Calu3 (cell line): ENCODE results near the gene DDX54. TPM values are rescaled to one million over a fixed set of nuclear protein-coding genes. Genes with fewer than 3 reads are reported as not detected.

ENCODE experiments used
- BruUV-seq: library from RNA; stranded (reverse); fragments of 400-500 nt; replicated peaks from 2 replicates; lab custom pipeline; 2021; lab: Mats Ljungman, UMichigan
- CTCF ChIA-PET: fragments of 300-600 bp; sonication (Branson Sonifier 250); formaldehyde crosslinking; loops from one replicate; lab custom pipeline; 2022; ENCODE audit warnings: antibody characterized with exemption; lab: Charles Lee
- DNase-seq: peaks from one replicate; pipeline ENCODE4 v3.0.0; 2022
- H3K27ac Mint-ChIP-seq: one replicate; pipeline ENCODE4 v1.8.0; 2022; ENCODE audit warnings: mixed read lengths; ENCODE audit not compliant: unreplicated experiment
- H3K27me3 Mint-ChIP-seq: one replicate; pipeline ENCODE4 v1.8.0; 2022; ENCODE audit warnings: mixed read lengths; ENCODE audit not compliant: unreplicated experiment
- H3K36me3 Mint-ChIP-seq: one replicate; pipeline ENCODE4 v1.8.0; 2022; ENCODE audit warnings: mild to moderate bottlenecking, moderate library complexity, mixed read lengths; ENCODE audit not compliant: insufficient read depth, unreplicated experiment
- H3K4me1 Mint-ChIP-seq: one replicate; pipeline ENCODE4 v1.8.0; 2022; ENCODE audit warnings: mild to moderate bottlenecking, low read depth, mixed read lengths; ENCODE audit not compliant: unreplicated experiment
- H3K4me3 Mint-ChIP-seq: one replicate; pipeline ENCODE4 v1.8.0; 2022; ENCODE audit warnings: mild to moderate bottlenecking, low read depth, moderate library complexity, mixed read lengths; ENCODE audit not compliant: unreplicated experiment
- H3K9me3 Mint-ChIP-seq: one replicate; pipeline ENCODE4 v1.8.0; 2022; ENCODE audit warnings: low read depth, mixed read lengths; ENCODE audit not compliant: unreplicated experiment
- CTCF ChIP-seq: fragments of 200-600 bp; IDR thresholded peaks from one replicate; pipeline ENCODE4 v1.8.0; 2022; ENCODE audit warnings: antibody characterized with exemption; ENCODE audit not compliant: unreplicated experiment
- intact Hi-C: fragments of 100-400 bp; cut with micrococcal nuclease; formaldehyde crosslinking; loops from one replicate; pipeline ENCODE4 v1.10.0; 2022; ENCODE audit not compliant: unreplicated experiment
- total RNA-seq: library from RNA; stranded (reverse); gene quantifications from 2 replicates; pipeline ENCODE4 v1.2.3, GENCODE V29; 2022

The DDX54 gene
- total RNA-seq, 1 experiment from 2014 or later = 104 TPM

GRCh38 chr12:113221181-113221996 lies 36.1 kb upstream of the DDX54 start, which contains the start of gene TPCN1:
TSS of gene TPCN1 (plus strand) at chr12:113221464. CDS start at chr12:113226853, 5,389 bp downstream.
- no TSS peak for BruUV-seq

GRCh38 chr12:113220593-113221180 lies 35.4 kb upstream of the DDX54 start:
- Mint-ChIP-seq H3K4me3 (peak overlapping the region; percentile 85), H3K27ac (peak overlapping the region; percentile 98), H3K4me1 (peaks cover 4% of the 10 kb centered on the region), H3K36me3 (peaks cover 28% of the 10 kb centered on the region), H3K27me3 (no peaks in the 10 kb centered on the region), H3K9me3 (no peaks in the 10 kb centered on the region)
- CTCF ChIA-PET = interaction anchor here (0.7 to 2.3 kb wide), 5 partner anchors 21 to 205 kb away, joined by 3 to 8 read pairs (median 4); partner anchors contain the start of gene RITA1
- DNase-seq = no peak
- intact Hi-C loops = no loop called here
- TF ChIP-seq CTCF = no peak
- TSS peak; percentile 67 for BruUV-seq

More at GRCh38 chr12:113221181-113221996, 36.1 kb upstream of the DDX54 start, which contains the start of gene TPCN1:
- no peaks in the 10 kb centered on the region for H3K27me3 Mint-ChIP-seq
- TF ChIP-seq CTCF = no peak
- H3K4me3 Mint-ChIP-seq = peak within 1 kb of the TSS; percentile 85
- peak; percentile 100 for DNase-seq
- H3K27ac Mint-ChIP-seq = peak within 1 kb of the TSS; percentile 98
- H3K9me3 Mint-ChIP-seq = no peaks in the 10 kb centered on the region
- CTCF ChIA-PET = interaction anchor here (0.6 to 2.3 kb wide), 8 partner anchors 9 to 204 kb away, joined by 3 to 8 read pairs (median 4); partner anchors contain the start of gene RITA1
- H3K4me1 Mint-ChIP-seq = no peaks in the 10 kb centered on the region
- peaks cover 27% of the 10 kb centered on the region for H3K36me3 Mint-ChIP-seq
- intact Hi-C loops = no loop called here

- H3K27ac Mint-ChIP-seq = no peak overlapping the region
- CTCF ChIA-PET = no interaction called here
- H3K36me3 Mint-ChIP-seq = peaks cover 22% of the 10 kb centered on the region
- no peak overlapping the region for H3K4me3 Mint-ChIP-seq
- no peak for TF ChIP-seq CTCF
- BruUV-seq = no TSS peak
- H3K4me1 Mint-ChIP-seq = peaks cover 22% of the 10 kb centered on the region
- H3K27me3 Mint-ChIP-seq = no peaks in the 10 kb centered on the region
- no peak for DNase-seq
- intact Hi-C loops = no loop called here
- no peaks in the 10 kb centered on the region for H3K9me3 Mint-ChIP-seq
Observed at GRCh38 chr12:113216027-113216426, 30.7 kb upstream of the DDX54 start.

- H3K9me3 Mint-ChIP-seq = no peaks in the 10 kb centered on the region
- no peak overlapping the region for H3K4me3 Mint-ChIP-seq
- BruUV-seq = no TSS peak
- H3K4me1 Mint-ChIP-seq = peaks cover 22% of the 10 kb centered on the region
- H3K36me3 Mint-ChIP-seq = peaks cover 12% of the 10 kb centered on the region
- DNase-seq = peak; percentile 74
- H3K27me3 Mint-ChIP-seq = no peaks in the 10 kb centered on the region
- peak overlapping the region; percentile 85 for H3K27ac Mint-ChIP-seq
- TF ChIP-seq CTCF = no peak
- intact Hi-C loops = no loop called here
- CTCF ChIA-PET = no interaction called here
Observed at GRCh38 chr12:113214895-113215400, 29.7 kb upstream of the DDX54 start.
